Colonic mucosa (tissue), 4 donors: Measurements from ENCODE around the gene RARRES1. TPM values are rescaled to one million over a fixed set of nuclear protein-coding genes. Genes with fewer than 3 reads are reported as not detected.

ENCODE experiments used
- DNase-seq: peaks from one replicate; pipeline ENCODE4 v3.0.0-alpha.2; 2020
- H3K27ac ChIP-seq: fragments of 200-600 bp; one replicate; pipeline ENCODE4 v1.8.0; 2021
- H3K27me3 ChIP-seq: fragments of 200-600 bp; one replicate; pipeline ENCODE4 v1.8.0; 2021
- H3K36me3 ChIP-seq: fragments of 200-600 bp; one replicate; pipeline ENCODE4 v1.8.0; 2021
- H3K4me1 ChIP-seq: fragments of 200-600 bp; one replicate; pipeline ENCODE4 v1.8.0; 2021; ENCODE audit warnings: mild to moderate bottlenecking
- H3K4me3 ChIP-seq: fragments of 200-600 bp; one replicate; pipeline ENCODE4 v1.8.0; 2021
- H3K9ac ChIP-seq, 2 donors: one replicate each; pipeline ENCODE4 v1.7.0; 2013; ENCODE audit warnings: control low read depth in 2 of 2, low read depth in 2 of 2, low read length in 2 of 2
- H3K9me3 ChIP-seq: fragments of 200-600 bp; one replicate; pipeline ENCODE4 v1.8.0; 2021
- intact Hi-C: fragments of 100-400 bp; cut with DNase I; formaldehyde crosslinking; loops from one replicate; pipeline ENCODE4 v1.14.1; 2022
- total RNA-seq, 2 donors: library from RNA; stranded (reverse); fragmentation: NEBNext Ultra II Directional in 1 of 2; extraction: Animal tissue kit (Norgen Biotek cat#: 25700) in 1 of 2; gene quantifications; one replicate each; pipeline ENCODE4 v1.2.1, GENCODE V29; 2021
- TF ChIP-seq, protein P1 (sequence below): fragments of 200-600 bp; IDR thresholded peaks from one replicate; pipeline ENCODE4 v1.8.0; 2022; ENCODE audit warnings: antibody characterized with exemption, mild to moderate bottlenecking
- donor health status: healthy.
- donor health status: DM: no; HTN: no; CAD: no.
- donor health status: DM: no; HTN: no; CAD: no.

RARRES1 gene
- total RNA-seq, 2 donors from 2014 or later = 30.6 to 79.5 TPM

DNA sequence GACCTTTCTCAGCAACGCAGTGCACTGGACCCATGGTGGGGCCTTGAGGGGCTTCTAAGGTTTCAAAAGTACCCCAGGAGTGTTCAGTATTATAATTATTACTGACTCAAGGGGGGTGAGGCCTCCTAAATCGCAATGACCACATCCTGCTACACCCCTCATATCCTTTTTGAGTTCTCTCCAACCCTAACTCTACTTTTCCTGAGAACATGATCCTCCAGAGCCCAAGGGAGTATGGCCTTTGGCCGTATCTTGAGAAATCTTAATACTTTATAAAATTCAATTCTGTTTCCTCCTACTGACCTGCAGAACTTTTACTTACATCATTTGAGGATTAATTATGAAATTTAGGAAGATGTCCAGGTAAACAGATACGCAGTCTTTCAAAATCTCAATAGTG, 30.4 kb upstream of the RARRES1 start:
- intact Hi-C loops = no loop called here
- TF ChIP-seq, protein P1, sequence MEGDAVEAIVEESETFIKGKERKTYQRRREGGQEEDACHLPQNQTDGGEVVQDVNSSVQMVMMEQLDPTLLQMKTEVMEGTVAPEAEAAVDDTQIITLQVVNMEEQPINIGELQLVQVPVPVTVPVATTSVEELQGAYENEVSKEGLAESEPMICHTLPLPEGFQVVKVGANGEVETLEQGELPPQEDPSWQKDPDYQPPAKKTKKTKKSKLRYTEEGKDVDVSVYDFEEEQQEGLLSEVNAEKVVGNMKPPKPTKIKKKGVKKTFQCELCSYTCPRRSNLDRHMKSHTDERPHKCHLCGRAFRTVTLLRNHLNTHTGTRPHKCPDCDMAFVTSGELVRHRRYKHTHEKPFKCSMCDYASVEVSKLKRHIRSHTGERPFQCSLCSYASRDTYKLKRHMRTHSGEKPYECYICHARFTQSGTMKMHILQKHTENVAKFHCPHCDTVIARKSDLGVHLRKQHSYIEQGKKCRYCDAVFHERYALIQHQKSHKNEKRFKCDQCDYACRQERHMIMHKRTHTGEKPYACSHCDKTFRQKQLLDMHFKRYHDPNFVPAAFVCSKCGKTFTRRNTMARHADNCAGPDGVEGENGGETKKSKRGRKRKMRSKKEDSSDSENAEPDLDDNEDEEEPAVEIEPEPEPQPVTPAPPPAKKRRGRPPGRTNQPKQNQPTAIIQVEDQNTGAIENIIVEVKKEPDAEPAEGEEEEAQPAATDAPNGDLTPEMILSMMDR = no peak
- no peak overlapping the region for H3K9ac ChIP-seq
- no peak overlapping the region for H3K27ac ChIP-seq
- no peaks in the 10 kb centered on the region for H3K36me3 ChIP-seq
- no peak for DNase-seq
- H3K27me3 ChIP-seq = no peaks in the 10 kb centered on the region
- no peak overlapping the region for H3K4me3 ChIP-seq
- no peaks in the 10 kb centered on the region for H3K4me1 ChIP-seq
- H3K9me3 ChIP-seq = no peaks in the 10 kb centered on the region

GRCh38 chr3:158761350-158761749, 29.1 kb upstream of the RARRES1 start:
- intact Hi-C loops = no loop called here
- Histone ChIP-seq H3K27me3 (no peaks in the 10 kb centered on the region), H3K27ac (no peak overlapping the region), H3K36me3 (no peaks in the 10 kb centered on the region), H3K9me3 (no peaks in the 10 kb centered on the region), H3K4me1 (no peaks in the 10 kb centered on the region), H3K4me3 (no peak overlapping the region), H3K9ac (no peak overlapping the region)
- DNase-seq = no peak
- TF ChIP-seq, protein P1 = no peak

DNA sequence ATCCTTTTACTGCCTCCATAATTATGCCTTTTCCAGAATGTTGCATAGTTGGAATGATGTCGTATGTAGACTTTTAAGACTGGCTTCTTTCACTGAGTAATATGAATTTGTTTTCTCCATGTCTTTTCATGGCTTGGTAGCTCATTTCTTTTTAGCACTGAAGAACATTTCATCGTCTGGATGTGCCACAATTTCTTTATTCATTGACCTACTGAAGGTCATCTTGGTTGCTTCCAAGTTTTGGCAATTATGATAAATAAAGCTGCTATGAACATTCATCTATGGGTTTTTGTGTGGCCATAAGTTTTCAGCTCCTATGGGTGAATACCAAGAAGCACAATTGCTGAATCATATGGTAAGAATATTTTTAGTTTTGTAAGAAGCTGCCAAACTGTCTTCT, 23.2 kb upstream of the RARRES1 start:
- H3K27me3 ChIP-seq = no peaks in the 10 kb centered on the region
- no peak overlapping the region for H3K4me3 ChIP-seq
- H3K9me3 ChIP-seq = no peaks in the 10 kb centered on the region
- DNase-seq = no peak
- H3K4me1 ChIP-seq = no peaks in the 10 kb centered on the region
- no peak overlapping the region for H3K27ac ChIP-seq
- TF ChIP-seq, protein P1 = no peak
- intact Hi-C loops = no loop called here
- H3K9ac ChIP-seq = no peak overlapping the region
- no peaks in the 10 kb centered on the region for H3K36me3 ChIP-seq

- TF ChIP-seq, protein P1 = no peak
Observed at GRCh38 chr3:158753854-158754253, 21.6 kb upstream of the RARRES1 start.

DNA sequence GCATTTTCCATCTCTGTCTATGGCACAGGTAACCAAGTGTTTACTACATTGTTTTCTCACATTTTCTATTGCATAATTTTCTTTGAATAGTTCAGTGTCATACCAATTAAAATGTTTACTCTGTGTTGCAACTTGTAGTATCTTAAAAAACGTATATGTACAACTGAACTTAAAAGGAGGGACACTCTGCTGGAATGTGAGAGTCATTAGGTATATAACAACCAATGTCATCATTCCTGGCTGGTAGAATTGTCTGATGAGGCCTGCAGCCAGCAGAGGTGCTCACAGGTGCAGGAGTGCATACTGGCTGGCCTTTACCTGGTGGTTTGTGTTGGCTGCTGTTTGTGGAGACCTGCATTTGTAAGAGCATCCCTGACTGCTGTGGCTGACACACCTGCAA, 19.1 kb upstream of the RARRES1 start:
- DNase-seq = no peak
- H3K27me3 ChIP-seq = no peaks in the 10 kb centered on the region
- no peaks in the 10 kb centered on the region for H3K9me3 ChIP-seq
- TF ChIP-seq, protein P1 = no peak
- H3K27ac ChIP-seq = no peak overlapping the region
- H3K4me3 ChIP-seq = no peak overlapping the region
- no peaks in the 10 kb centered on the region for H3K4me1 ChIP-seq
- intact Hi-C loops = no loop called here
- H3K36me3 ChIP-seq = no peaks in the 10 kb centered on the region
- no peak overlapping the region for H3K9ac ChIP-seq

More at GRCh38 chr3:158753854-158754253, 21.6 kb upstream of the RARRES1 start:
- Histone ChIP-seq H3K27me3 (no peaks in the 10 kb centered on the region), H3K9ac (no peak overlapping the region), H3K4me1 (no peaks in the 10 kb centered on the region), H3K36me3 (no peaks in the 10 kb centered on the region), H3K4me3 (no peak overlapping the region), H3K9me3 (no peaks in the 10 kb centered on the region), H3K27ac (no peak overlapping the region)
- intact Hi-C loops = no loop called here
- DNase-seq = no peak

GRCh38 chr3:158750016-158750415, 17.8 kb upstream of the RARRES1 start:
- H3K9me3 ChIP-seq = no peaks in the 10 kb centered on the region
- no peak for DNase-seq
- no peak overlapping the region for H3K4me3 ChIP-seq
- no peak overlapping the region for H3K27ac ChIP-seq
- no peak overlapping the region for H3K9ac ChIP-seq
- H3K36me3 ChIP-seq = no peaks in the 10 kb centered on the region
- H3K4me1 ChIP-seq = no peaks in the 10 kb centered on the region
- intact Hi-C loops = no loop called here
- TF ChIP-seq, protein P1 = no peak
- no peaks in the 10 kb centered on the region for H3K27me3 ChIP-seq
